Effector memory CD4-positive, alpha-beta T cell (primary cell): ENCODE data around the gene KIAA1217.

ENCODE experiments used
- DNase-seq, 3 donors: peaks; one replicate each; pipeline ENCODE4 v3.0.0-alpha.2; 2020
- H3K27ac ChIP-seq: 2 replicates; pipeline ENCODE4 v1.7.0; 2013; ENCODE audit warnings: mild to moderate bottlenecking, low read length, moderate library complexity; ENCODE audit not compliant: insufficient read depth, poor library complexity, severe bottlenecking
- H3K27me3 ChIP-seq: replicated peaks from 2 replicates; pipeline ENCODE4 v1.7.0; 2013; ENCODE audit warnings: mild to moderate bottlenecking, low read length; ENCODE audit not compliant: insufficient read depth, control insufficient read depth, poor library complexity, severe bottlenecking
- H3K36me3 ChIP-seq: 2 replicates; pipeline ENCODE4 v1.7.0; 2013; ENCODE audit warnings: mild to moderate bottlenecking, low read length, moderate library complexity; ENCODE audit not compliant: control insufficient read depth, insufficient read depth
- H3K4me1 ChIP-seq: 2 replicates; pipeline ENCODE4 v1.7.0; 2013; ENCODE audit warnings: low read length, mild to moderate bottlenecking; ENCODE audit not compliant: control insufficient read depth, insufficient read depth, poor library complexity, severe bottlenecking
- H3K4me3 ChIP-seq: 2 replicates; pipeline ENCODE4 v1.7.0; 2013; ENCODE audit warnings: low read length, low read depth, mild to moderate bottlenecking; ENCODE audit not compliant: insufficient read depth, poor library complexity, severe bottlenecking
- H3K9me3 ChIP-seq: 2 replicates; pipeline ENCODE4 v1.7.0; 2013; ENCODE audit warnings: mild to moderate bottlenecking, low read length, moderate library complexity; ENCODE audit not compliant: control insufficient read depth

The KIAA1217 gene

DNA sequence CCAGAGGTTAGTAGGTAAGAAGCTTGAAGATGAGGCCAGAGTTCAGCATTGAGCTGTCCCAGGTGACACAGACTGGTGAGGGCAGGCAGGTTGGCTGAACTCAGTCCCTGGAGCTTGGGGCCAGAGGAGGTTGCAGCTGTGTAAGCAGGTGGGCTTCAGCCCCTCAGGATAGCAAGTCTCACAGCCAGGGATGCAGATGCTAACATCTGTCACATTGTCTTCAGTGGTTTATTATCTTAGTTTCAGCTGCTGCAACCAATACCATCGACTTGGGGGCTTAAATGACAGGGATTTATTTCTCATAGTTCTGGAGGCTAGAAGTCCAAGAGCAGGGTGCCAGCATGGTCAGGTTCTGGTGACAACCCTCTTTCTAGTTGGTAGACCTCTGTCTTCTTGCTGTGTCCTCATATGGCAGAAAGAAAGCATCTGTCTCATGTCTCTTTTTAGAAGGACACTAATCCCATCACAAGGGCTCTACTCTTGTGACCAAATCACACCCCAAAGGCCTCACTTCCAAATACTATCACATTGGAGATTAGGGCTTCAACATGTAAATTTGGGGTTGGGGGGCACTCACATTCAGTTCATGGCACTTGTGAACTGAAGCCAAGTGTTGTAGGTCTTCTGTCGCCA lies 146.2 kb downstream of the KIAA1217 start:
- H3K36me3 ChIP-seq, result no peaks in the 10 kb centered on the region
- no peak overlapping the region for H3K4me3 ChIP-seq
- H3K4me1 ChIP-seq, result no peaks in the 10 kb centered on the region
- H3K9me3 ChIP-seq, result no peaks in the 10 kb centered on the region
- no peak overlapping the region for H3K27ac ChIP-seq
- no peak for DNase-seq
- no peaks in the 10 kb centered on the region for H3K27me3 ChIP-seq

DNA sequence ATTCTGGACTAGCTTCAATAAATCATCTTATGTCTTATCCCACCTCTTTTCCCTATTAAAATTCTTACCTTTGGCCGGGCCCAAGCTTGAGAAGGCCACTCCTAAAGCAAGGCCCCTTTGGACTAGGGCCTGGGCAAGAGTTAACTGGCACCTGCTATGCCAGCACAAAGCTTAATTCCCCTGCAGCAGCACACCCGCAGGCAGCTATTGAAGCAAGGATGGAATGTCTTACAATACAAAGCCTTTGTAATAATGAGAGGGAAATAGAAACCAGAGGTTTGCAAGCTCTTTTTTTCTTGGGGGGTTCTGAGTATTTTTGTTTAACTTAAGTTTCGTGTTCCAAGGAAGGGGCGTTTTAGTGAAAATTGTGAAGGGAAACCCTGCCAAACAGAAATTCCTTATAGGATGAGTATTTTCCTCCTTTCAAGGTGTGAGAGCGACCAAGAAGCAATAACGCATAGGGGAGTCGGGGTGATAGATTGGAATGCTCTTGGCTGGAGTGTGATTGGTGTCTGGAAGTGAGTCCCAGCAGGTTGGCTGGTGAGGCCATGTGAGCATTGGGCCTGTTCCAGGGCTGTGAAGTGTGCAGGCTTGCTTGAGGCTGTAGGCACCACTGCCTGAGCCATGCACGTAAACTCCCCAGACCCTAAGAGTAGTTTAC lies 148.5 kb downstream of the KIAA1217 start:
- no peaks in the 10 kb centered on the region for H3K36me3 ChIP-seq
- DNase-seq, result no peak
- H3K4me3 ChIP-seq, result no peak overlapping the region
- no peaks in the 10 kb centered on the region for H3K4me1 ChIP-seq
- H3K27me3 ChIP-seq, result no peaks in the 10 kb centered on the region
- no peaks in the 10 kb centered on the region for H3K9me3 ChIP-seq
- H3K27ac ChIP-seq, result no peak overlapping the region

DNA sequence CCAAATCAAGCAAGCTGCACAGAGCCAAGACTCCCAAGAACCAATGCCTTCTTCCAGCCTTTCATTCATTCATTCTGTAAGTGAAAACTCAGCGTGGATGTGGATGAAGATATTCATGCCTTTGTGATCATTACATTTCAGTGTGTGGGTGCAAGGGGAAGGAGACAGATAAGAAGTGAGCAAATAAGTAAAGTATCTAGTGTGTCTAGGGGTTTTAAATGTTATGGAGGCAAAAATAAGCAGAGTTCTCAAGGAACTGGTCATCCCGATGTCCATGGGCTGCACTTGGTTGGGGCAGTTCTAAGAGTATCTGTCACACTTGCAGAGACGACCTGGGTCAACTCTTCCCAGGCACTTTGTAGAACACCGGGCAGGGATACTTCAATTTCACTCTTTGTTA lies 149.1 kb downstream of the KIAA1217 start:
- no peaks in the 10 kb centered on the region for H3K9me3 ChIP-seq
- no peaks in the 10 kb centered on the region for H3K27me3 ChIP-seq
- no peaks in the 10 kb centered on the region for H3K4me1 ChIP-seq
- no peak overlapping the region for H3K4me3 ChIP-seq
- no peak for DNase-seq
- no peak overlapping the region for H3K27ac ChIP-seq
- H3K36me3 ChIP-seq, result no peaks in the 10 kb centered on the region

DNA sequence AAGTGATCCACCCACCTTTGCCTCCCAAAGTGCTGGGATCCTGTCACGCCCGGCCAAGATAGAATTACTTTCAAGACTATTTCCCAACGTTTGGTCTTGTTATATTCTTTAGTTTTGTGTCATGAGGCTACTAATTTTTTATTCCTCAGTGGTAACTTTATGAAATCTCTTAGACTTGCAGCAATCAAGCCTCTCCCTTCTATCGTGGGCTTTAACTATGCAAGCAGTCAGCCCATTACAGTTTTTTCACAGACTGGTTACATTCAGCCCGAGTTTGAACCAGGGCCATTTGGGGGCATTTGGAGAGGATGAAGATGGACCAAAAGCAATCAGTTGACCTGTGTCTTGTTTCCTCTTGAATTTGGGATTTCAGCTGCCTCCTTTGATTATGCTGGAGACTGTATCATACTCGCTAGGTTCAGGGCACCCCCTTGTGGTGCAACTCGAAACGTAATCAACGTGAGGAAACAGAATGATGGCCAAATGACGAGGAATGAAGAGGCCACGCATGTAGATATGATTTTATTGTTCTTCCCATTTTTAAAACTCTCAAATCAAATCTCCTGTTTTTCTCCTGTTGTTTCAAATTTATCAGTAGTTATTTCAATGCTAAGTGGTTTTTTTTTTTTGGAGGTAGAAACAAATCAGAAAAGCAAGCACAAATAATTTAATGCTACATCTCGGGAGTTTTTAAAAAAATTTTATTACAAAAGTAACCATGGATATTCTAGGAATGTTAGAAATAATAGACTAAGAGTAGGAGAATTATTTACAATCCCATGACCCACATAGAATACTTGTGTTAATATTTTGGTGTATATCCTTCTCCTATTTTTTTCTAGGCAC lies 151.6 kb downstream of the KIAA1217 start:
- H3K4me1 ChIP-seq, result no peaks in the 10 kb centered on the region
- H3K27ac ChIP-seq, result no peak overlapping the region
- no peaks in the 10 kb centered on the region for H3K9me3 ChIP-seq
- H3K4me3 ChIP-seq, result no peak overlapping the region
- no peaks in the 10 kb centered on the region for H3K36me3 ChIP-seq
- DNase-seq, result no peak
- no peaks in the 10 kb centered on the region for H3K27me3 ChIP-seq

DNA sequence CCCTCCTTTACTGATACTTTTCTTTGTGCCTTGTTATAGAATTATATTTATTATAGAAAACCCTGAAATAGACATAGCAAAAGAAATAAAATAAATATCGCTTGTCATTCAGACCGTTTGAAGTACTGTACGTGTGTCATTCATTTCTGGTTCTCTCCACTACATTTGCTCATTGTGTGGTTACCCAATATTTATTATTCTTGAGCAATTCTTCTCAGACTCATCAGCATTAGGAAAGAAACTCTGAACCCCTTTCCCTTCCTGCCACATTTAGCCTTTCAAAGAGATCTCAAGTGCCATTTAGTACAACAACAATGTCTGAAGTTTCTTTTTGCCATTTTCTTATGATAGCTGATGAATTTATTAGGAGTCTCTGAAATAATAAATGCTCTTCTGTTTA lies 154.1 kb downstream of the KIAA1217 start:
- H3K4me3 ChIP-seq, result no peak overlapping the region
- H3K9me3 ChIP-seq, result no peaks in the 10 kb centered on the region
- DNase-seq, result no peak
- no peaks in the 10 kb centered on the region for H3K36me3 ChIP-seq
- no peak overlapping the region for H3K27ac ChIP-seq
- no peaks in the 10 kb centered on the region for H3K27me3 ChIP-seq
- H3K4me1 ChIP-seq, result no peaks in the 10 kb centered on the region

DNA sequence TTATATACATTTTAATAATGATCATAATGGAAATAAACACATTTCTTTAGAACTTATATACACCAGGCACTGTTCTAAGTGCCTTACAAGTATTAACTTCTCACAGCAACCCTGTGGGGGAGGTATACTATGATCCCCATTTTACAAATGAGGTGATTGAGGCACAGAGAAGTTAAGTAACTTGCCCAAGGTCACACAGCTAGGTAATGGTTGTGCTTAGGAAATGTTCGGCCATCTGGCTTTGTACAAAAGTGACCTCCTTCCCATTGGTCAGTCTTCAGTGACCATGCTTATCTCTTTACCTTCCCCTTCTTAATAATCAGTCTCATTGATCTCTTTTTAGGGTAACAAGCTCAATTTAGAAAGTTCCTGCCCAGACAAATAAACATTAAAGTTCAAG lies 158.8 kb downstream of the KIAA1217 start:
- Histone ChIP-seq H3K9me3 (no peaks in the 10 kb centered on the region), H3K36me3 (no peaks in the 10 kb centered on the region), H3K4me1 (no peaks in the 10 kb centered on the region), H3K4me3 (no peak overlapping the region), H3K27ac (no peak overlapping the region), H3K27me3 (no peaks in the 10 kb centered on the region)
- no peak for DNase-seq

DNA sequence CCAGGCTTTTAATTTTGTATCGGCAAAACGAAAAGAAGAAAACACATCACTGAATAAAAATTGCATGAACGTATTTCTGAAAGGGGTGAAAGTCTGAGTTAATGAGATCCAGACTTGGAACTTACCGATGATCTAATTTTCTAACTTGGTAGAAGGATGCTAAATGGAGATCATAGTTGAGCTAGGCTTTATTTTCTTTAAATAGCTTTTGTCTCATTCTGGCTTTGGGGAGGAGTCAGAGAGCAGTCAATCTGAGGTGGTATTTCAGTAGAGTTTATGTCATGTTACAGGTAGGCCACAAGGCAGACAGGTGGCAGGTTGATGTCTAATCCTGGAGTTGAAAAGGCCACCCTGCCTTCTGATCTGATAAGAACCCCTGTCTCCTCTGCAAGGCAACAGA lies 161.9 kb downstream of the KIAA1217 start:
- Histone ChIP-seq H3K27ac (no peak overlapping the region), H3K36me3 (no peaks in the 10 kb centered on the region), H3K9me3 (no peaks in the 10 kb centered on the region), H3K4me1 (no peaks in the 10 kb centered on the region), H3K27me3 (no peaks in the 10 kb centered on the region), H3K4me3 (no peak overlapping the region)
- DNase-seq, result no peak

DNA sequence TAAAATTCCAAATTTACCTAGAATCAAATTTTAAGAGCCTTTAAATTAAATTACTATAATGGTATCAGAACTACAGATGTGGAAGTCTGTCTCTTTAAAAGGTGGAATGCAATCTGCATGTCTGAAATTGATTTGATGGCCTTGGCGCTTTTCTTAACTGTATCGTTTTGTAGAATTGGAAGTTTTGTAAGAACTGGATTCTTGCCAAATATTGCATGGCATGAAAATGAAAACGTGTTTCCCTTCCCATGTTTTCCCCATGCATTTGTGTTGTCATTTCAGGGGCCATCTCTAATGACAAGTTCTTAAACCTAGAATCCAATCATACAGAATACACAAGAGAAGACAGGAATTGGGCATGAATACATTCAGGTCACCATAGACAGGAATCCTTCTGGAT lies 162.5 kb downstream of the KIAA1217 start:
- H3K4me3 ChIP-seq, result no peak overlapping the region
- H3K27ac ChIP-seq, result no peak overlapping the region
- no peaks in the 10 kb centered on the region for H3K4me1 ChIP-seq
- DNase-seq, result no peak
- H3K9me3 ChIP-seq, result no peaks in the 10 kb centered on the region
- no peaks in the 10 kb centered on the region for H3K36me3 ChIP-seq
- H3K27me3 ChIP-seq, result no peaks in the 10 kb centered on the region

DNA sequence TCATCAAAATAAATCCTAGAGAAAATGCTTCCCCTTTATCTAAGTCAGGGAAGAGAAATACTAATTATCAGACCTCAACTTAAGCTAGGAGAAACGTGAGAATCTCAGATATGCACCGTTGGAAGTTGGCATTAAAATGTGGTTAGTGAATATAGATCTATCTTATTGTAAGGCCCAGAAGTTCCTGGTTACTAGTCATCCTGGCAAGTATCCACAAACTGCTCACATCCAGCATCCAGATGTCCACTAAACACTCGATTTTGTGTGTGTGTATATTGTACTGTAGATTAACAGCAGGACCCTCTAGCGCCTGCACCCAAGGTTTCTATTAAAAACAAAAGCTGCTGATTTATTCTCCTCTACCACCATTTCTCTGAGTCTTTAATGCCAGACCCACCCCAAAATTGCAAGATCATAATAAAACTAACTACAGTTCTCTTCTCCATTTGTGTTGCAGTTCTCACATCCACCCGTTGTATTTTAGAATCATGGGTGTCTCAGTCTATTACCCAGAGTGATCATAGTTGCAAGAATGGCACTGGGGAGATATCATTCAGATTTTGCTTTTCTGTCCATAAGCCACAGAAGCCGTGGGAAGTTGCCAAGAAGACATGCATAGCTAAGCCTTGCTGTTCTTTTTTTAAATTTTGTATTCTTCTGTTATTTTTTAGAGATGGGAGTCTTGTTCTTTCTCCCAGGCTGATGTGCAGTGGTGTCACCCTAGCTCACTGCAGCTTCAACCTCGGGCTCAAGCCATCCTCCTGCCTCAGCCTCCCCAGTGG lies 165.4 kb downstream of the KIAA1217 start:
- DNase-seq, result no peak

More for the DNA sequence above, 165.4 kb downstream of the KIAA1217 start:
- Histone ChIP-seq H3K4me3 (no peak overlapping the region), H3K27ac (no peak overlapping the region), H3K36me3 (no peaks in the 10 kb centered on the region), H3K9me3 (no peaks in the 10 kb centered on the region), H3K27me3 (no peaks in the 10 kb centered on the region), H3K4me1 (no peaks in the 10 kb centered on the region)
